ENCODE measurements around the gene CRNKL1. TPM values are rescaled to one million over a fixed set of nuclear protein-coding genes. Genes with fewer than 3 reads are reported as not detected.

CRNKL1 gene
- total RNA-seq, 1 donor from 2014 or later: 20.4 TPM

GRCh38 chr20:19998990-19999705 is 53.1 kb downstream of the CRNKL1 start:
- intact Hi-C loops (cut with DNase I): no loop called here
- peaks cover 82% of the 10 kb centered on the region for H3K36me3 ChIP-seq
- no peaks in the 10 kb centered on the region for H3K9me3 ChIP-seq
- H3K4me3 ChIP-seq: no peak overlapping the region
- ATAC-seq: no peak
- no peak overlapping the region for H3K27ac ChIP-seq
- H3K4me1 ChIP-seq: peaks cover 85% of the 10 kb centered on the region
- H3K27me3 ChIP-seq (ENCODE audit: low read depth): no peaks in the 10 kb centered on the region
- TF ChIP-seq CTCF (IDR thresholded peaks at IDR 0.05): no peak
- DNase-seq: no peak

GRCh38 chr20:19996917-19997316 is 55.3 kb downstream of the CRNKL1 start:
- peak overlapping the region; percentile 59 for H3K27ac ChIP-seq
- TF ChIP-seq CTCF (IDR thresholded peaks at IDR 0.05): no peak
- peaks cover 95% of the 10 kb centered on the region for H3K36me3 ChIP-seq
- intact Hi-C loops (cut with DNase I): no loop called here
- no peak for ATAC-seq
- H3K27me3 ChIP-seq (ENCODE audit: low read depth): no peaks in the 10 kb centered on the region
- no peaks in the 10 kb centered on the region for H3K9me3 ChIP-seq
- no peak overlapping the region for H3K4me3 ChIP-seq
- DNase-seq: no peak
- peaks cover 87% of the 10 kb centered on the region for H3K4me1 ChIP-seq

GRCh38 chr20:19996222-19996621 is 56.0 kb downstream of the CRNKL1 start:
- intact Hi-C loops (cut with DNase I): no loop called here
- Histone ChIP-seq H3K27ac (peak overlapping the region; percentile 59), H3K4me1 (peaks cover 94% of the 10 kb centered on the region), H3K9me3 (no peaks in the 10 kb centered on the region), H3K27me3 (ENCODE audit: low read depth) (no peaks in the 10 kb centered on the region), H3K4me3 (no peak overlapping the region), H3K36me3 (peaks cover 95% of the 10 kb centered on the region)
- ATAC-seq (no peak), DNase-seq (no peak)
- TF ChIP-seq CTCF (IDR thresholded peaks at IDR 0.05): no peak

GRCh38 chr20:19995220-19995863 is 56.9 kb downstream of the CRNKL1 start:
- ATAC-seq (peak; percentile 65 to 73), DNase-seq (no peak)
- intact Hi-C loops (cut with DNase I): no loop called here
- Histone ChIP-seq H3K36me3 (peaks cover 95% of the 10 kb centered on the region), H3K27ac (no peak overlapping the region), H3K9me3 (no peaks in the 10 kb centered on the region), H3K27me3 (ENCODE audit: low read depth) (no peaks in the 10 kb centered on the region), H3K4me1 (peaks cover 87% of the 10 kb centered on the region), H3K4me3 (no peak overlapping the region)
- peak; percentile 82 for TF ChIP-seq CTCF (IDR thresholded peaks at IDR 0.05)

- Histone ChIP-seq H3K9me3 (no peaks in the 10 kb centered on the region), H3K36me3 (peaks cover 92% of the 10 kb centered on the region), H3K4me1 (peaks cover 76% of the 10 kb centered on the region), H3K27me3 (ENCODE audit: low read depth) (no peaks in the 10 kb centered on the region), H3K27ac (peak overlapping the region; percentile 46), H3K4me3 (no peak overlapping the region)
- DNase-seq (no peak), ATAC-seq (peak in 1 of 2 donors; percentile 13)
- no peak for TF ChIP-seq CTCF (IDR thresholded peaks at IDR 0.05)
- intact Hi-C loops (cut with DNase I): no loop called here
These were observed 58.2 kb downstream of the CRNKL1 start for GRCh38 chr20:19993958-19994669.

Measured in lower lobe of right lung (tissue), 2 donors.